Measurements from ENCODE around the gene ACSM2B.

GRCh38 chr16:20519231-20519630 lies 56.9 kb downstream of the ACSM2B start:
- no peak for TF ChIP-seq ESRRG (CRISPR knock-in tag; IDR thresholded peaks at IDR 0.05)
- no peak for TF ChIP-seq ZNF8 (CRISPR knock-in tag; IDR thresholded peaks at IDR 0.05)
- no peak for TF ChIP-seq TOX (CRISPR knock-in tag; IDR thresholded peaks at IDR 0.05; ENCODE audit: borderline replicate concordance)
- no peak for TF ChIP-seq PATZ1 (CRISPR knock-in tag; IDR thresholded peaks at IDR 0.05; ENCODE audit: borderline replicate concordance)
- TF ChIP-seq ZC3H10 (CRISPR knock-in tag; IDR thresholded peaks at IDR 0.05): no peak
- no peak for TF ChIP-seq CSDC2 (CRISPR knock-in tag; IDR thresholded peaks at IDR 0.05)
- TF ChIP-seq TCF4 (CRISPR knock-in tag; IDR thresholded peaks at IDR 0.05; ENCODE audit: borderline replicate concordance): no peak

Data from SK-N-SH treated with all-trans-retinoic acid at 6 μM for 48 hours (cell line).